H9 (cell line): ENCODE data around the gene TET2. TPM values are rescaled to one million over a fixed set of nuclear protein-coding genes. Genes with fewer than 3 reads are reported as not detected.

ENCODE experiments used
- DNase-seq: peaks from one replicate; pipeline ENCODE4 v3.0.0-alpha.2; 2017
- H2AFZ ChIP-seq: one replicate; pipeline ENCODE4 v1.6.1; 2013; ENCODE audit warnings: mild to moderate bottlenecking, low read length, control low read depth, moderate library complexity
- H2AK5ac ChIP-seq: 2 replicates; pipeline ENCODE4 v1.6.1; 2013; ENCODE audit warnings: low read length, control low read depth, mixed read lengths; ENCODE audit not compliant: insufficient read length
- H2BK120ac ChIP-seq: one replicate; pipeline ENCODE4 v1.6.1; 2013; ENCODE audit warnings: low read depth, mild to moderate bottlenecking, low read length, control low read depth, inconsistent platforms; ENCODE audit not compliant: poor library complexity, severe bottlenecking
- H2BK12ac ChIP-seq: 2 replicates; pipeline ENCODE4 v1.6.1; 2013; ENCODE audit warnings: low read length, control low read depth, mixed read lengths, low read depth; ENCODE audit not compliant: insufficient read length
- H2BK15ac ChIP-seq: 2 replicates; pipeline ENCODE4 v1.6.1; 2013; ENCODE audit warnings: low read depth, low read length, control low read depth
- H2BK20ac ChIP-seq: one replicate; pipeline ENCODE4 v1.6.1; 2013; ENCODE audit warnings: low read depth, mild to moderate bottlenecking, low read length, control low read depth, inconsistent platforms; ENCODE audit not compliant: poor library complexity, severe bottlenecking
- H2BK5ac ChIP-seq: 2 replicates; pipeline ENCODE4 v1.6.1; 2013; ENCODE audit warnings: low read length, control low read depth, mixed read lengths; ENCODE audit not compliant: insufficient read length
- H3K14ac ChIP-seq: 2 replicates; pipeline ENCODE4 v1.6.1; 2013; ENCODE audit warnings: low read length, control low read depth; ENCODE audit not compliant: insufficient read depth
- H3K18ac ChIP-seq: 2 replicates; pipeline ENCODE4 v1.6.1; 2013; ENCODE audit warnings: low read depth, mild to moderate bottlenecking, mixed read lengths, low read length, control low read depth; ENCODE audit not compliant: insufficient read length
- H3K23ac ChIP-seq: 2 replicates; pipeline ENCODE4 v1.6.1; 2013; ENCODE audit warnings: low read length, control low read depth, mixed read lengths, low read depth; ENCODE audit not compliant: insufficient read length
- H3K23me2 ChIP-seq: 2 replicates; pipeline ENCODE4 v1.6.1; 2013; ENCODE audit warnings: low read depth, mild to moderate bottlenecking, mixed read lengths, low read length, control low read depth; ENCODE audit not compliant: insufficient read length, poor library complexity, severe bottlenecking
- H3K27ac ChIP-seq: 2 replicates; pipeline ENCODE4 v1.5.1; 2013; ENCODE audit warnings: low read length, control low read depth, mixed read lengths, low read depth; ENCODE audit not compliant: insufficient read length
- H3K27me3 ChIP-seq: 2 replicates; pipeline ENCODE4 v1.6.1; 2013; ENCODE audit warnings: low read length, control low read depth, inconsistent platforms; ENCODE audit not compliant: insufficient read depth
- H3K4ac ChIP-seq: 2 replicates; pipeline ENCODE4 v1.6.1; 2013; ENCODE audit warnings: low read depth, mild to moderate bottlenecking, control low read depth, inconsistent platforms, low read length, moderate library complexity
- H3K4me1 ChIP-seq: 2 replicates; pipeline ENCODE4 v1.6.1; 2013; ENCODE audit warnings: low read length, control low read depth, inconsistent platforms; ENCODE audit not compliant: insufficient read depth
- H3K4me2 ChIP-seq: 2 replicates; pipeline ENCODE4 v1.6.1; 2013; ENCODE audit warnings: low read length, control low read depth, mixed read lengths; ENCODE audit not compliant: insufficient read length, insufficient read depth
- H3K56ac ChIP-seq: 2 replicates; pipeline ENCODE4 v1.6.1; 2013; ENCODE audit warnings: low read depth, mild to moderate bottlenecking, mixed read lengths, low read length, control low read depth; ENCODE audit not compliant: insufficient read length
- H3K79me1 ChIP-seq: 2 replicates; pipeline ENCODE4 v1.6.1; 2013; ENCODE audit warnings: low read depth, mild to moderate bottlenecking, moderate library complexity, low read length, control low read depth, inconsistent platforms; ENCODE audit not compliant: insufficient read depth, poor library complexity, severe bottlenecking
- H3K79me2 ChIP-seq: 2 replicates; pipeline ENCODE4 v1.6.1; 2013; ENCODE audit warnings: low read length, control low read depth, inconsistent platforms; ENCODE audit not compliant: insufficient read depth
- H3K9ac ChIP-seq: 2 replicates; pipeline ENCODE4 v1.6.1; 2013; ENCODE audit warnings: low read length, control low read depth, mixed read lengths; ENCODE audit not compliant: insufficient read length; ENCODE audit errors: extremely low read depth
- H3K9me3 ChIP-seq: one replicate; pipeline ENCODE4 v1.6.1; 2013; ENCODE audit warnings: low read depth, low read length, inconsistent platforms; ENCODE audit not compliant: control insufficient read depth
- H3T11ph ChIP-seq: one replicate; pipeline ENCODE4 v1.6.1; 2013; ENCODE audit warnings: mild to moderate bottlenecking, low read length, control low read depth, inconsistent platforms
- H4K20me1 ChIP-seq: one replicate; pipeline ENCODE4 v1.6.1; 2013; ENCODE audit not compliant: control insufficient read depth, insufficient read length, insufficient read depth
- H4K5ac ChIP-seq: 2 replicates; pipeline ENCODE4 v1.6.1; 2013; ENCODE audit warnings: low read depth, mild to moderate bottlenecking, mixed read lengths, low read length, control low read depth; ENCODE audit not compliant: insufficient read length
- H4K8ac ChIP-seq: replicated peaks from 2 replicates; pipeline ENCODE4 v1.6.1; 2013; ENCODE audit warnings: low read length, control low read depth, mixed read lengths, low read depth; ENCODE audit not compliant: insufficient read length
- H4K91ac ChIP-seq: 2 replicates; pipeline ENCODE4 v1.6.1; 2013; ENCODE audit warnings: low read depth, mild to moderate bottlenecking, moderate library complexity, mixed read lengths, low read length, control low read depth; ENCODE audit not compliant: insufficient read length
- H3K27ac Mint-ChIP-seq, 3 experiments: 2 replicates in 2 of 3; 3 replicates in 1 of 3; pipeline ENCODE4 v1.8.0; 2020 to 2021; ENCODE audit warnings: mixed read lengths in 3 of 3, mild to moderate bottlenecking in 1 of 3, moderate library complexity in 1 of 3
- H3K27me3 Mint-ChIP-seq: 2 replicates; pipeline ENCODE4 v1.8.0; 2021; ENCODE audit warnings: low read depth, mild to moderate bottlenecking, moderate library complexity, mixed read lengths
- H3K36me3 Mint-ChIP-seq, 3 experiments: 2 replicates in 2 of 3; 3 replicates in 1 of 3; pipeline ENCODE4 v1.8.0; 2020 to 2021; ENCODE audit warnings: low read depth in 3 of 3, mixed read lengths in 3 of 3; ENCODE audit not compliant: insufficient read depth in 1 of 3
- H3K4me1 Mint-ChIP-seq, 2 experiments: 2 replicates each; pipeline ENCODE4 v1.8.0; 2020; ENCODE audit warnings: mixed read lengths in 2 of 2
- H3K4me3 Mint-ChIP-seq, 2 experiments: 2 replicates in 1 of 2; 3 replicates in 1 of 2; pipeline ENCODE4 v1.8.0; 2020 to 2021; ENCODE audit warnings: mild to moderate bottlenecking in 2 of 2, mixed read lengths in 2 of 2, moderate library complexity in 1 of 2
- H3K9me3 Mint-ChIP-seq, 2 experiments: 2 replicates in 1 of 2; 3 replicates in 1 of 2; pipeline ENCODE4 v1.8.0; 2020; ENCODE audit warnings: mild to moderate bottlenecking in 2 of 2, mixed read lengths in 2 of 2, moderate library complexity in 1 of 2
- CTCF ChIP-seq: fragments of 200-600 bp; sonication (generic); conservative IDR thresholded peaks from 3 replicates; pipeline ENCODE4 v1.8.0; 2021; ENCODE audit warnings: antibody characterized with exemption, mild to moderate bottlenecking
- WGBS: extraction: QIAGEN DNeasy Blood & Tissue Kit; methylation state at CpG from one replicate; pipeline ENCODE4 v1.1.7; 2013; ENCODE audit warnings: missing lambda C conversion rate, low lambda C conversion rate, mixed read lengths; ENCODE audit not compliant: insufficient read length; ENCODE audit errors: extremely low coverage; 5-methylcytosine and 5-hydroxymethylcytosine counted together
- total RNA-seq: library from RNA; stranded (reverse); gene quantifications from 2 replicates; pipeline ENCODE4 v1.2.1, GENCODE V29; 2021

Gene TET2
- total RNA-seq, 1 experiment from 2014 or later = 3.1 TPM

GRCh38 chr4:105137121-105137875 lies 9.4 kb upstream of the TET2 start:
- Histone ChIP-seq H3K27ac (no peak overlapping the region), H4K20me1 (no peaks in the 10 kb centered on the region), H3K18ac (no peak overlapping the region), H2BK120ac (no peak overlapping the region), H3K14ac (no peak overlapping the region), H3K56ac (no peak overlapping the region), H3K9me3 (no peaks in the 10 kb centered on the region), H3K23ac (no peak overlapping the region), H3K4me2 (no peak overlapping the region), H3K9ac (no peak overlapping the region), H3K79me2 (no peaks in the 10 kb centered on the region), H2BK12ac (no peak overlapping the region), H4K91ac (no peak overlapping the region), H2BK5ac (no peak overlapping the region), H2BK20ac (no peak overlapping the region), H2BK15ac (no peak overlapping the region), H3K23me2 (no peaks in the 10 kb centered on the region), H4K8ac (no peak overlapping the region), H3K4ac (no peak overlapping the region), H2AK5ac (no peak overlapping the region), H3K27me3 (no peaks in the 10 kb centered on the region; the same call in 1 of the 2 replicates), H3K79me1 (no peaks in the 10 kb centered on the region), H3T11ph (no peak overlapping the region), H4K5ac (no peak overlapping the region), H2AFZ (no peak overlapping the region), H3K4me1 (no peaks in the 10 kb centered on the region)
- TF ChIP-seq CTCF = no peak
- Mint-ChIP-seq H3K27me3 (peaks cover 45% of the 10 kb centered on the region), H3K27ac (no peak overlapping the region), H3K9me3 (no peaks in the 10 kb centered on the region), H3K4me1 (no peaks in the 10 kb centered on the region), H3K36me3 (no peaks in the 10 kb centered on the region), H3K4me3 (no peak overlapping the region)
- DNase-seq = no peak
- no CpG with 5 or more reads among the region's 5 CpGs for WGBS
